Activated T-helper 1 cell treated with anti-CD3 and anti-CD28 coated beads, Interleukin-2, amount 50 U/mL, for 16 hours (primary cell): Measurements from ENCODE around the gene PPEF2.

Source experiments
- DNase-seq, 2 donors: peaks; one replicate each; pipeline ENCODE4 v3.0.0-alpha.2; 2020; ENCODE audit warnings: low read depth in 1 of 2, low spot score in 1 of 2

Gene PPEF2

DNA sequence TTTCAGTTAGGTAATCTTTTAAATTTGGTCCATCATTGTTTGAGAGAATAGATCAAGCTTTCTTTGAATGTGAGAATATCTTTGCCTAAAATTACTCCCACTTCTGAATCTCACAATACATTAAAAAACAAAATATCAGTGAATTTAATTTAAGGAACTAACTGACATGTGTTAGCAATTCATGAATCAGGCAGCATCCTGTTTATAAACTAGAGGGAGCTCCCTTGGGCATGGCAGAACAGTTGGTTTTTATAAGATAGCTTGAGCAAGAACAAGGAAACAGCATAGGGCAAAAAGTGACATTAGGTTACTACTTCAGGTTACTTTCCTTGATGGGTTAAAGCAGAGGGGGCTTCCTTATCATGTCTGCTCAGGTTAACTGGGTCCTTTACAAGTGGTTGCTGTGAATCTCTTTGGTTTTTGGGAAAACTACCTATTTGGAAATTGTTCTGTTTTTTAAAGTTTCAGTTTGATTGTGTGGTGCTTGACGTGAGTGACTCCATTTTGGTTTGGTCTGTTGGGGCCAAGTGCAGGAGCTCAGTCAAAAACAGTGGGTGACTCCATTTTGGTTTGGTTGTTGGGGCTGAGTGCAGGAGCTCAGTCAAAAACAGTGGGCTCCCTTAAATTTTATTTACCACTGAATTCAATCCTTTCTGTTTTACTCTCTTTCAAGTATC is 68.0 kb downstream of the PPEF2 start:
- no peak for DNase-seq

DNA sequence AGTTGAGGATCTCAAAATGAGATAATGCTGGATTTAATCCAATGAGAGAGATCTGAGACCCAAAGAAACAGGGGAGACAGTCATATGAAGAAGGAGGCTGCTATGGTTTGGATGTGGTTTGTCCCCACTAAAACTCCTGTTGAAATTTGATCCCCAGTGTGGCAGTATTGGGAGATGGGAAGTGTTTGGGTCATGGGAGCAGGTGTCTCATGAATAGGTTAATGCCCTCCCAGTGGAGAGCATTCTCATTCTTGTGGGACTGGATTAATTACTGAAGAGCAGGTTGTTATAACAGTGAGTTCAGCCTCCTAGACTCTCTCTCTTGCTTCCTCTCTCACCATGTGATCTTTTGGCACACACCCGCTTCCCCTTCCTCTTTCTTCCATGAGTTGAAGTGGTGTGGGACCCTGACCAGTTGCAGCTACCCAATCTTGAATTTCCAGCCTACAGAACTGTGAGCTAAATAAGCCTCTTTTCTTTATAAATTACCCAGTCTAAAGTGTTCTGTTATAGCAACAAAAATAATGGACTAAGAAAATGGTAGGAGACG is 70.3 kb downstream of the PPEF2 start:
- no peak for DNase-seq

DNA sequence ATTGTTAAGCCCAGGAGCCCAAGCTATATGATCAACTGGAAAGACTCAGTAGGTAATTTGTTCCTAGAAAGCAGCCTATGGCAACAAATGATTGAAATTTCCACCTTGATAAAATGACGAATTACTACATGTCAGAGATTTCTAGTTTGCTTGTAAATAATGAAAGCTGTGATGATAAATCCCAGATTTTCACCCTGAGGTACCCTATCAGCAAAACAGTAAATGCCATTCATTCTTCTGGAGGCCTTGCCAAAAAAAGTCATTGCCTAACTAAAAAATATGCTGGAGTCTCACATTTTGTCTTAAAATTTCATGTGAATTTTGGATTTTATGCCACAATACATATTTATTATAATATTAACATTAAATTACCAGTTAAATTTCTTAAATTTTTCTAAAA is 71.3 kb downstream of the PPEF2 start:
- no peak for DNase-seq

DNA sequence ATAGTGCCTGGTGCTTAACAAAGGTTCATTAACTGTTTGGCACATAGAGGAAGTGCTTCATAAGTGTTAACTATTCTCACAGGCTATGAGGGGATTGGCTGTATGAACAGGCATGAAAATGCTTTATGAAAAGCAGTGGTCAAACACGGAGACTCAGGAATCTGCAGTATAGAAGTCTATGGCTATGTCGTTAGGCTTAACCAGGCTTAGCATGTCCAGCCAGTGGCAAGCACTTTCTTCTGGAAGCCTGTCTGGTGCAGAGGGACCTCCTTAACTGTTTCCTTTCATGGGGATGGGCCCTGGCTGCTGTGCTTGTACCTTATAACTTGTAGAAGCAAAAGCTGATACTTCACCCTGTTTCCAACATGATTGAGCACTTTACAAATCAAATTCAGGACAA is 78.4 kb downstream of the PPEF2 start:
- DNase-seq, result no peak

DNA sequence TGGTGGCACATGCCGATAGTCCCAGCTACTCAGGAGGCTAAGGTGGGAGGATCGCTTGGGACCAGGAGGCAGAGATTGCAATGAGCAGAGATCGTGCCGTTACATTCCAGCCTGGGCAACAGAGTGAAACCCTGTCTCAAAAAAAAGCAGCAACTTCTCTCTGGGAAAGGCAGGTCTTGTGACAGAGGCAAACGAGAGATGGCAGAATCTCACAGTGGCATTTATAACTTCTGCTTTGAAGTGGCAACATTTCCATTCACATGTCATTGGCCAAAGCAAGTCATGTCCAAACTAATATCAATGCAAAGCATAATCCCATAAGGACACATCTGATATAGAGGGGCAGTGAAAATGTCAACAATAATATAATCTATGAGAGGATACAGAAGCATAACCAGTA is 79.8 kb downstream of the PPEF2 start:
- no peak for DNase-seq

DNA sequence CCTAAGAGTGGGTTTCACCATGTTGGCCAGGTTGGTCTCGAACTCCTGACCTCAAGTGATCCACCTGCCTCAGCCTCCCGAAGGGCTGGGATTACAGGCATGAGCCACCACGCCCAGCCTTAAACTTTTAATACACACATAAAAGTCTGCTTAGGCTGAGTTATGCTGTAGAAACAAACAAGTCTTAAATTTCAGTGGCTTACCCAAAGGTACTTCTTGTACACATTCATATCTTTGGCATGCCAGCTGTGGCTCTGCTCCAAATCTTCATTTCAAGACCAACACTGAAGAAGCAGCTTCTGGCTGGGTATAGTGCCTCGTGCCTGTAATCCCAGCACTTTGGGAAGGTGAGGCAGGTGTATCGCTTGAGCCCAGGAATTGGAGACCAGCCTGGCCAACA is 80.3 kb downstream of the PPEF2 start:
- DNase-seq, result no peak

DNA sequence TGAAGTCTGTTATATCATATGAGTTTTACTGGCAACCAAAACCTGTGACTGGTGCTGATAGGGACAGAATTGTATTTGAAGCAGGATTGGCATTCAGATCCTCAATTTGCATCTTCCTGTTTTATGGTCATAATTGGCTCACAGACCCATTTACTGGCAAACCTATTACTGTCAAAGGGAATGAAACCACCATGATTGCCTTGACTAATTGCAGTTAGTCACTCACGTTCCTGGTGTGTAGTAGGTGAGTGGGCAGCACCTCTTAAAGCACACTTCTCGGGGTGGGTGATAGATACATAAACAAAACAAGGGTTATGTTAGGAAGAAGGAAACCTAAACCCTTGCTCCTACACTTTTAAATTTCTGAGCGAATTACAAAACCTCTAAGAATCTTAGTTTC is 81.0 kb downstream of the PPEF2 start:
- DNase-seq, result no peak

DNA sequence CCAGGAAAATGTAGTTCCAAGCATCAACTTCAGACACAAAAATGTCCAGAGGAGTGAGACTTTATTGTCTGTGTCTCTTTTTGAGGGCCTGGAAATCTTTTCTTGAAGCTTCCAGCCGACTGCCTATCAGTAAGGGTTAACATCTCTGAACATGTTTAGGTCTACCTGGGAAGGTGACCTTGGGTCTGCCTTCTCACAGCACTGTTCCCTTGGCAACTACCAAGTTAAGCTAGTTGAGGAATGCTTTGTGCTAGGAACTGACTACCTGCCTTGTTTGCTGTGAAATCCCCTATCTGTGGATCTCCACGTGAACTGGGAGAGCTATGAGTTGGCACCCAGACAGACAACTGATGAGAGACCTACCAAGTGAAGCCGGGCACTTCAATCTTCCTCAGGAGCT is 81.6 kb downstream of the PPEF2 start:
- no peak for DNase-seq

DNA sequence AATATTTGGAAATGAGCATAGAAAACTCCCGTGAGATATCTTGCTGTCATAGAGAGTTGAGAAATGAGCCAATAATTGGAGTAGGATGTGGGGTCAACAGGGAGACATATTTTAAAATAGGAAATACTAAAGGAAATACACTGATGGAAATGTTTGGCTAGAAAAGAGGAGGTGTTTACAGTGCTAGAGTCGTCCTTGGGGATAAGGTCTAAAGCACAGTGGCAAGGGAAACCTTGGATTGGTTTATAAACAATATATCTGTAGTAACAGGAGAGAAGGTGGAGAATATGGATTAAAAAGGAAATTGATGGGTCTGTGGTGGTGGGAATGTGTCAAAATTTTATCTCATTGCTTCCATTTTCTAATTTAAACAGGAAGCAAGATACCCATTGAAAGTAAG is 82.1 kb downstream of the PPEF2 start:
- no peak for DNase-seq

DNA sequence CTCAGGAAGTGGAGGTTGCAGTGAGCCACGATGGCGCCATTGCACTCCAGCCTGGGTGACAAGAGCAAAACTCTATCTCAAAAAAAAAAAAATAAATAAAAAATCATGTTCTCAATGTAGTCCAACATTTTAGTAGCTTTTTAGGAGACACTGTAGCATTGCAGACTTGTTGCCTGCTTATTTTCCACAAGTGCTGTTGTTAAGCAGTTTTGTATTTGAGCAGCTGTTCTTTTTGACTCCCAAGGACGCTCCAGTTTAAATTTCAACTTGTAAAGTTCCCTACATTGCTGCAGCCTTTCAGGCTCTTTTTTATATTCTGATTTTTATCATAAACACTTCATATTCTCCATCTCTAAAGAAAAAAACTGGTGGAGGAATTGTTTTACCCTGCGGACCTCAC is 83.1 kb downstream of the PPEF2 start:
- no peak for DNase-seq

DNA sequence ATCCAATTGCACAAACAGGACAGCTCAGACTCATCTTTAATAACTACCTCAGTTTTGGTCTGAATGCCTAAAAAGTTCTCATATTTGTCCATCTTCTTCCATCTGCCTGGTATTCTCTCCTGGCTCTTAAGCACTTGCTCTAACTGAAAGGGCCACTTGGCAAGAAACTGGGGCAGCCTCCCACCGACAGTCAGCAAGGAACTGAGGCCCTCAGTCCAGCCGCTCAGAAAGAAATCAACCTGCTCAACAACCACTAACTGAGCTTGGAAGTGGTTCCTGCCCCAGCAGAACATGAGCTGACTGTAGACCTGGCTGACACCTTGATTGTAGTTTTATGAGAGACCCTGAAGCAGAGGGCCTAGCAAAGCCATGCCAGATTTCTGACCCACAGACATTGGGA is 84.4 kb downstream of the PPEF2 start:
- no peak for DNase-seq
